HepG2 (cell line): ENCODE results near the gene HEPACAM.

ENCODE experiments used
- ADNP ChIP-seq: sonication (generic); formaldehyde crosslinking; IDR thresholded peaks from 2 replicates; pipeline ENCODE4 v1.4.0; 2020; ENCODE audit warnings: missing genetic modification reagents
- CBX2 ChIP-seq, 2 experiments: fragments of 200-600 bp in 1 of 2; sonication (generic); formaldehyde crosslinking in 1 of 2; IDR thresholded peaks; 2 replicates each; pipeline versions ENCODE4 v1.7.0 to v1.8.1; 2018 to 2022; ENCODE audit warnings: low read depth in 2 of 2, low read length in 1 of 2, mild to moderate bottlenecking in 1 of 2, missing genetic modification reagents in 1 of 2
- CEBPB ChIP-seq: IDR thresholded peaks from 2 replicates; pipeline ENCODE4 v1.6.1; 2011; ENCODE audit warnings: low read depth, low read length, improper control_type of control experiment, borderline replicate concordance
- CEBPG ChIP-seq: IDR thresholded peaks from 2 replicates; pipeline ENCODE4 v1.6.1; 2016
- CTCF ChIP-seq: sonication (generic); formaldehyde crosslinking; IDR thresholded peaks from 2 replicates; pipeline ENCODE4 v1.5.0; 2020; ENCODE audit warnings: mild to moderate bottlenecking, missing genetic modification reagents, moderate library complexity
- HDAC6 ChIP-seq: fragments of 200-600 bp; sonication (generic); IDR thresholded peaks from 2 replicates; pipeline ENCODE4 v1.7.0; 2017; ENCODE audit warnings: mild to moderate bottlenecking, antibody characterized with exemption, low read length, low read depth
- MYPOP ChIP-seq: sonication (generic); formaldehyde crosslinking; IDR thresholded peaks from 2 replicates; pipeline ENCODE4 v1.8.1; 2023; ENCODE audit warnings: mild to moderate bottlenecking, moderate library complexity, missing genetic modification reagents
- PREB ChIP-seq: sonication (generic); formaldehyde crosslinking; IDR thresholded peaks from 2 replicates; pipeline ENCODE4 v1.4.0; 2020; ENCODE audit warnings: missing genetic modification reagents
- ZNF121 ChIP-seq: sonication (generic); formaldehyde crosslinking; IDR thresholded peaks from 2 replicates; pipeline ENCODE4 v1.5.0; 2020; ENCODE audit warnings: mild to moderate bottlenecking, missing genetic modification reagents
- ZNF672 ChIP-seq: sonication (generic); formaldehyde crosslinking; IDR thresholded peaks from 2 replicates; pipeline ENCODE4 v1.8.1; 2022; ENCODE audit warnings: missing genetic modification reagents

GRCh38 chr11:124880290-124880611 is 55.6 kb downstream of the HEPACAM start:
- TF ChIP-seq PREB (CRISPR knock-in tag) = no peak
- TF ChIP-seq CEBPG = no peak
- TF ChIP-seq ADNP (CRISPR knock-in tag) = no peak
- no peak for TF ChIP-seq ZNF121 (CRISPR knock-in tag)
- no peak for TF ChIP-seq CBX2 (IDR thresholded peaks at IDR 0.05; ENCODE audit: low read depth, low read length)
- no peak for TF ChIP-seq CBX2 (CRISPR knock-in tag; IDR thresholded peaks at IDR 0.05; ENCODE audit: low read depth)
- TF ChIP-seq CTCF (CRISPR knock-in tag) = no peak
- no peak for TF ChIP-seq HDAC6
- no peak for TF ChIP-seq CEBPB
- no peak for TF ChIP-seq ZNF672 (CRISPR knock-in tag)
- TF ChIP-seq MYPOP (CRISPR knock-in tag) = no peak
